ENCODE data around the gene SLC9A3. TPM values are rescaled to one million over a fixed set of nuclear protein-coding genes. Genes with fewer than 3 reads are reported as not detected.

Gene SLC9A3
- total and polyA plus RNA-seq, 7 donors: 0.81 to 1.7 (median 1.2) TPM

DNA sequence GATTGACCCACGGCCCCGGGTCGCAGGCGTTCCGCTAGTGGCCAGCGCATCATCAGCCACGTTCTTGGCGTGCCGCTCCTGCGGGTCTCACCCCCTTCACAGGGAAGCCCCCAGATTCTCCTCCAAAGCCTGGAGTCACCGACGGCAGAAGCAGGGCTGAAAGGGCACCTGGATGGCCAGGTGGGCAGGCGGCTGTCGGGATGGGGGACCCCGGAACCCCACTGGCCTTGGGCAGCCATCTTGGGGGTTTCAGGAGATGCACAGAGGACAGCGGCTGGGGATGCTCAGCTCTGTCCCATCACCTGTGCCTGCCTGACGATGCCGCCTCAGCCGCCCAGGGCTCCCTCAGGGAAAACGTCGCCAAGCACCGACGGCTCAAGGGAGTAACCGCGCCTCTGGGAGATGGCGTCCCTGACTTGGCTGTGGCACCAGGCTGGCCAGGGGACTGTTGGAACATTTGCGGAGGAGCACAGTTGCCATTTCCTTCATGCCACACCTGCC is 14.1 kb upstream of the SLC9A3 start:
- TF ChIP-seq, protein P1, sequence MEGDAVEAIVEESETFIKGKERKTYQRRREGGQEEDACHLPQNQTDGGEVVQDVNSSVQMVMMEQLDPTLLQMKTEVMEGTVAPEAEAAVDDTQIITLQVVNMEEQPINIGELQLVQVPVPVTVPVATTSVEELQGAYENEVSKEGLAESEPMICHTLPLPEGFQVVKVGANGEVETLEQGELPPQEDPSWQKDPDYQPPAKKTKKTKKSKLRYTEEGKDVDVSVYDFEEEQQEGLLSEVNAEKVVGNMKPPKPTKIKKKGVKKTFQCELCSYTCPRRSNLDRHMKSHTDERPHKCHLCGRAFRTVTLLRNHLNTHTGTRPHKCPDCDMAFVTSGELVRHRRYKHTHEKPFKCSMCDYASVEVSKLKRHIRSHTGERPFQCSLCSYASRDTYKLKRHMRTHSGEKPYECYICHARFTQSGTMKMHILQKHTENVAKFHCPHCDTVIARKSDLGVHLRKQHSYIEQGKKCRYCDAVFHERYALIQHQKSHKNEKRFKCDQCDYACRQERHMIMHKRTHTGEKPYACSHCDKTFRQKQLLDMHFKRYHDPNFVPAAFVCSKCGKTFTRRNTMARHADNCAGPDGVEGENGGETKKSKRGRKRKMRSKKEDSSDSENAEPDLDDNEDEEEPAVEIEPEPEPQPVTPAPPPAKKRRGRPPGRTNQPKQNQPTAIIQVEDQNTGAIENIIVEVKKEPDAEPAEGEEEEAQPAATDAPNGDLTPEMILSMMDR (IDR thresholded peaks at IDR 0.05): no peak
- no peaks in the 10 kb centered on the region for H3K4me1 ChIP-seq
- H3K36me3 ChIP-seq (ENCODE audit: insufficient read depth in 1 of 2, low read depth in 1 of 2): no peaks in the 10 kb centered on the region
- no peak for ATAC-seq
- 86 to 90% (median 86%) methylated on average over 27 of the region's 27 CpGs for WGBS, 3 donors
- H3K9me3 ChIP-seq: no peaks in the 10 kb centered on the region
- DNase-seq: peak; percentile 12 to 34
- H3K27ac ChIP-seq: no peak overlapping the region
- no peak overlapping the region for H3K4me3 ChIP-seq
- peaks cover 0 to 76% (median 26%) of the 10 kb centered on the region in 3 donors for H3K27me3 ChIP-seq (ENCODE audit: insufficient read depth in 3 of 3, low read length in 2 of 3)
- intact Hi-C loops (cut with DNase I): no loop called here

DNA sequence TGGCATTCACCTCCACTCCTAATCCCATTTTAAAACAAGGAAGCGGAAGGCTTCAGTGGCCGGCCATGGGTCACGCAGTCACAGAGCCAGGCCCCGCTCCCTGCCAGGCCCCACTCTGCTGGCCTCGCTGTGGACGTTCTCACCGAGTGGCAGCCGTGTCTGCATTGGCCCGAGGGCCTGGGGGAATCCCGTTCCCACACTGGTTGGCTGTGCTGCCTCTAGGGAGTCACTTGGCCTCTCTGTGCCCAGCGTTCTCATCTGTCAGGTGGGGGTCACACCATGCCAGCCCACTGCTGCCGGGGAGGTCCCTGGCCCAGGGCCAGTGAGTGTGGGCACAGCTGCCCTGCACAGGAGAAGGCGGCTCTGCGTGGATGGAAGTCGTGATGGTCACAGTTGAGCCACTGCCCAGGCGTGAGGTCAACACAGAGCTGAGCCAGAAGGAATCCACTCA is 13.4 kb upstream of the SLC9A3 start:
- WGBS, 3 donors: 38 to 54% (median 44%) methylated on average over 15 to 16 of the region's 16 CpGs
- ATAC-seq: no peak
- Histone ChIP-seq H3K27me3 (ENCODE audit: insufficient read depth in 3 of 3, low read length in 2 of 3) (peaks cover 0 to 79% (median 26%) of the 10 kb centered on the region in 3 donors), H3K9me3 (no peaks in the 10 kb centered on the region), H3K36me3 (ENCODE audit: insufficient read depth in 1 of 2, low read depth in 1 of 2) (no peaks in the 10 kb centered on the region), H3K4me1 (no peaks in the 10 kb centered on the region), H3K4me3 (no peak overlapping the region), H3K27ac (no peak overlapping the region)
- intact Hi-C loops (cut with DNase I): no loop called here
- DNase-seq: peak; percentile 6 to 40
- TF ChIP-seq, protein P1 (IDR thresholded peaks at IDR 0.05): no peak

DNA sequence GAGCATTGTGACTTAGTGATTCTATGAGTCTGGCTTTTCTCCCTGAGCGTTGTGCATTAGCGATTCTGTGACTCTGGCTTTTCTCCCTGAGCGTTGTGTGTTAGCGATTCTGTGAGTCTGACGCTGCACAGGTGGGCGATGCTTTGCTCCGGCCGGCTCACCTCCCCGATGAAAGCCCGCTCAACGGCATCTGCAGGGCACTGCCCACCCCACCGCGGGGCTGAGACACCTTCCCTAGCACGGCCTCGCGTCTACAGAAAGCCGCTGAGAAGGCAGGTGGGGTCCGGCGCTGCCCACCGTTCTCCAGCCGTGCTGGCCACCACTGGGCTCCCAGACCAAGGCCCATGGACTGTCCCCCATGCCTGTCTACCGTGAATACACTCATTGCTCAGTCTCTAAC is 12.8 kb upstream of the SLC9A3 start:
- WGBS, 3 donors: 88 to 90% (median 88%) methylated on average over 22 of the region's 22 CpGs
- no peak for ATAC-seq
- peaks cover 0 to 78% (median 30%) of the 10 kb centered on the region in 3 donors for H3K27me3 ChIP-seq (ENCODE audit: insufficient read depth in 3 of 3, low read length in 2 of 3)
- TF ChIP-seq, protein P1 (IDR thresholded peaks at IDR 0.05): no peak
- DNase-seq: peak; percentile 4 to 42
- H3K36me3 ChIP-seq (ENCODE audit: insufficient read depth in 1 of 2, low read depth in 1 of 2): no peaks in the 10 kb centered on the region
- no peaks in the 10 kb centered on the region for H3K4me1 ChIP-seq
- intact Hi-C loops (cut with DNase I): no loop called here
- H3K27ac ChIP-seq: no peak overlapping the region
- H3K4me3 ChIP-seq: no peak overlapping the region
- no peaks in the 10 kb centered on the region for H3K9me3 ChIP-seq

DNA sequence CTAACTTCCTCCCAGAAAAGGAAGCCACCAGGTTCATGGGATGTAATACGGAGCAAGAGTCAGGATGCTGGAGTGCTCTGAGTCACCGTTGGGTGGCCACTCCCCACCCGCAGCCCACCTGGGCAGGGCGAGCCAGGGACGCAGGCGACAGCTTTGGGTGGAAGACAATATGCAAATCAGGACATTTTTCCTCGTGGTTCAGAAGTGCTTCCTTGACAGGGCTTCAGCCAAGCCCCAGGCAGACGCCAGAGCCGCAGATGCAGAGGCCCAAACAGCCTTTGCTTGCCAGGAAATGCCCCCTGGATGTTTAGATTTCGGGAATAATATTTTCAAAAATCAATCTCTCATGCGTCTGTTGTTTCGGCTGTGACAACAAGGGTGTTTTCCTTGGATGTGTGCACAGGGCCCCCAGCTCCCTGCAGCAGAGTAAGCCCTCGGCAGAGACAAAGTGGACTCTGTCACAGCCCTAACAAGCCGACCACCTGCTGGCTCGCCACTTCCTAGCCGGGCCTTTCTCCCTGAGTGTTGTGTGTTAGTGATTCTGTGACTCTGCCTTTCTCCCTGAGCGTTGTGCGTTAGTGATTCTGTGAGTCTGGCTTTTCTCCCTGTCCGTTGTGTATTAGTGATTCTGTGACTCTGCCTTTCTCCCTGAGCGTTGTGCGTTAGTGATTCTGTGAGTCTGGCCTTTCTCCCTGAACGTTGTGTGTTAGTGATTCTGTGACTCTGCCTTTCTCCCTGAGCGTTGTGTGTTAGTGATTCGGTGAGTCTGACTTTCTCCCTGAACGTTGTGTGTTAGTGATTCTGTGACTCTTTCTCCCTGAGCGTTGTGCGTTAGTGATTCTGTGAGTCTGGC is 11.8 kb upstream of the SLC9A3 start:
- intact Hi-C loops (cut with DNase I): no loop called here
- no peak overlapping the region for H3K4me3 ChIP-seq
- H3K4me1 ChIP-seq: no peaks in the 10 kb centered on the region
- no peaks in the 10 kb centered on the region for H3K36me3 ChIP-seq (ENCODE audit: insufficient read depth in 1 of 2, low read depth in 1 of 2)
- TF ChIP-seq, protein P1 (IDR thresholded peaks at IDR 0.05): no peak
- no peak overlapping the region for H3K27ac ChIP-seq
- DNase-seq (peak; percentile 2 to 16), ATAC-seq (no peak)
- WGBS, 3 donors: 61 to 67% (median 65%) methylated on average over 27 of the region's 27 CpGs
- no peaks in the 10 kb centered on the region for H3K9me3 ChIP-seq
- peaks cover 0 to 86% (median 31%) of the 10 kb centered on the region in 3 donors for H3K27me3 ChIP-seq (ENCODE audit: insufficient read depth in 3 of 3, low read length in 2 of 3)

Measured in psoas muscle (tissue), 8 donors.